LNCAP (cell line): ENCODE results near the gene SLC5A10.

Experiments used
- TF ChIP-seq, protein P1 (sequence below): fragments of 450-650 bp; IDR thresholded peaks from 2 replicates; pipeline ENCODE4 v1.5.1; 2017; ENCODE audit warnings: mild to moderate bottlenecking

Gene SLC5A10

GRCh38 chr17:18933102-18934058 is 18.6 kb upstream of the SLC5A10 start:
- TF ChIP-seq, protein P1, sequence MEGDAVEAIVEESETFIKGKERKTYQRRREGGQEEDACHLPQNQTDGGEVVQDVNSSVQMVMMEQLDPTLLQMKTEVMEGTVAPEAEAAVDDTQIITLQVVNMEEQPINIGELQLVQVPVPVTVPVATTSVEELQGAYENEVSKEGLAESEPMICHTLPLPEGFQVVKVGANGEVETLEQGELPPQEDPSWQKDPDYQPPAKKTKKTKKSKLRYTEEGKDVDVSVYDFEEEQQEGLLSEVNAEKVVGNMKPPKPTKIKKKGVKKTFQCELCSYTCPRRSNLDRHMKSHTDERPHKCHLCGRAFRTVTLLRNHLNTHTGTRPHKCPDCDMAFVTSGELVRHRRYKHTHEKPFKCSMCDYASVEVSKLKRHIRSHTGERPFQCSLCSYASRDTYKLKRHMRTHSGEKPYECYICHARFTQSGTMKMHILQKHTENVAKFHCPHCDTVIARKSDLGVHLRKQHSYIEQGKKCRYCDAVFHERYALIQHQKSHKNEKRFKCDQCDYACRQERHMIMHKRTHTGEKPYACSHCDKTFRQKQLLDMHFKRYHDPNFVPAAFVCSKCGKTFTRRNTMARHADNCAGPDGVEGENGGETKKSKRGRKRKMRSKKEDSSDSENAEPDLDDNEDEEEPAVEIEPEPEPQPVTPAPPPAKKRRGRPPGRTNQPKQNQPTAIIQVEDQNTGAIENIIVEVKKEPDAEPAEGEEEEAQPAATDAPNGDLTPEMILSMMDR: no peak

- TF ChIP-seq, protein P1: no peak
Observed at GRCh38 chr17:18937981-18938691, 13.8 kb upstream of the SLC5A10 start.

- TF ChIP-seq, protein P1: no peak
Observed at GRCh38 chr17:18938692-18939023, 13.3 kb upstream of the SLC5A10 start.

GRCh38 chr17:18944646-18945045 is 7.3 kb upstream of the SLC5A10 start:
- TF ChIP-seq, protein P1: no peak

DNA sequence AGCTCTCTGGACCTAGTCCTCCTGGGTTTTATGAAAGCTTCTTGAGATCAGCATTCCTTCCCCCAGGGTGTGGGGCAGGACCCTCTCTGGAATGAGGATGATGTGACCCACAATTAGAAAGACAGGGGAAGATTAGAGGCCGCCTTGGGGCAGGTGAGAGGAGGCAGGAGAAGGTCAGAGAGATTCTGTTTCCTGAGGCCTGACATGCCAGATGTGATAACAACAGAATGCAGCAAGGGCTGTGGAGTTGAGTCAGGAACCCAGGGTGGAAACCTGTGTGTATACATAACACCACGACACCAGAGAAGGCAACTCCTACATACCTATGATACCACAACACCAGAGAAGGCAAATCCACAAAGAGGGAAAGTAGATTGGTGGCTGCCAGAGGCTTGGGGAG is 5.4 kb upstream of the SLC5A10 start:
- TF ChIP-seq, protein P1: no peak

GRCh38 chr17:18947866-18948265 is 4.1 kb upstream of the SLC5A10 start:
- TF ChIP-seq, protein P1: no peak

- TF ChIP-seq, protein P1: no peak
Observed at GRCh38 chr17:18948476-18949006, 3.4 kb upstream of the SLC5A10 start.
